ENCODE measurements around the gene LPP. TPM values are rescaled to one million over a fixed set of nuclear protein-coding genes. Genes with fewer than 3 reads are reported as not detected.

Gene LPP
- total and polyA plus RNA-seq, 9 of the 15 experiments (the other 6 are each of a cell fraction or from before 2014, with no cell fraction given), result 0.07 to 0.18 TPM; not detected in 7

DNA sequence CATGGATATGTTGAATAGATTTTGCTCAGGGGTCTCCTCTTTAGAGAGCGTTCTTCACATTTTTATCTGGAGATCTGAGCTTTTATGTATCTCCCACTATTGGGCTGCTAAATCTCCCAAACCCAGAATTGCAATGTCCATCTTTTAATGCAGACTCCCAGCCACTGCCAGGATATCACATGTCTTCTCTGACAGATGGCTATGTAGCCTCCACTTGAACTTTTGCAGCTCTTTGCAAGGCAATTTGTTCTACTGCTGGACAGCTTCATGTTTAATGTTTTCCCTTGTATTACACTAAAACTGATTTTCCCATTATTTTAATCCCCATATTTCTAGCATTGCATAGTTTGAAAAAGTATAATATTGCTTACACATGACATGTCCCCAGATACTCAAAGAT is 177.2 kb downstream of the LPP start (continued):
- TF ChIP-seq, protein P1, sequence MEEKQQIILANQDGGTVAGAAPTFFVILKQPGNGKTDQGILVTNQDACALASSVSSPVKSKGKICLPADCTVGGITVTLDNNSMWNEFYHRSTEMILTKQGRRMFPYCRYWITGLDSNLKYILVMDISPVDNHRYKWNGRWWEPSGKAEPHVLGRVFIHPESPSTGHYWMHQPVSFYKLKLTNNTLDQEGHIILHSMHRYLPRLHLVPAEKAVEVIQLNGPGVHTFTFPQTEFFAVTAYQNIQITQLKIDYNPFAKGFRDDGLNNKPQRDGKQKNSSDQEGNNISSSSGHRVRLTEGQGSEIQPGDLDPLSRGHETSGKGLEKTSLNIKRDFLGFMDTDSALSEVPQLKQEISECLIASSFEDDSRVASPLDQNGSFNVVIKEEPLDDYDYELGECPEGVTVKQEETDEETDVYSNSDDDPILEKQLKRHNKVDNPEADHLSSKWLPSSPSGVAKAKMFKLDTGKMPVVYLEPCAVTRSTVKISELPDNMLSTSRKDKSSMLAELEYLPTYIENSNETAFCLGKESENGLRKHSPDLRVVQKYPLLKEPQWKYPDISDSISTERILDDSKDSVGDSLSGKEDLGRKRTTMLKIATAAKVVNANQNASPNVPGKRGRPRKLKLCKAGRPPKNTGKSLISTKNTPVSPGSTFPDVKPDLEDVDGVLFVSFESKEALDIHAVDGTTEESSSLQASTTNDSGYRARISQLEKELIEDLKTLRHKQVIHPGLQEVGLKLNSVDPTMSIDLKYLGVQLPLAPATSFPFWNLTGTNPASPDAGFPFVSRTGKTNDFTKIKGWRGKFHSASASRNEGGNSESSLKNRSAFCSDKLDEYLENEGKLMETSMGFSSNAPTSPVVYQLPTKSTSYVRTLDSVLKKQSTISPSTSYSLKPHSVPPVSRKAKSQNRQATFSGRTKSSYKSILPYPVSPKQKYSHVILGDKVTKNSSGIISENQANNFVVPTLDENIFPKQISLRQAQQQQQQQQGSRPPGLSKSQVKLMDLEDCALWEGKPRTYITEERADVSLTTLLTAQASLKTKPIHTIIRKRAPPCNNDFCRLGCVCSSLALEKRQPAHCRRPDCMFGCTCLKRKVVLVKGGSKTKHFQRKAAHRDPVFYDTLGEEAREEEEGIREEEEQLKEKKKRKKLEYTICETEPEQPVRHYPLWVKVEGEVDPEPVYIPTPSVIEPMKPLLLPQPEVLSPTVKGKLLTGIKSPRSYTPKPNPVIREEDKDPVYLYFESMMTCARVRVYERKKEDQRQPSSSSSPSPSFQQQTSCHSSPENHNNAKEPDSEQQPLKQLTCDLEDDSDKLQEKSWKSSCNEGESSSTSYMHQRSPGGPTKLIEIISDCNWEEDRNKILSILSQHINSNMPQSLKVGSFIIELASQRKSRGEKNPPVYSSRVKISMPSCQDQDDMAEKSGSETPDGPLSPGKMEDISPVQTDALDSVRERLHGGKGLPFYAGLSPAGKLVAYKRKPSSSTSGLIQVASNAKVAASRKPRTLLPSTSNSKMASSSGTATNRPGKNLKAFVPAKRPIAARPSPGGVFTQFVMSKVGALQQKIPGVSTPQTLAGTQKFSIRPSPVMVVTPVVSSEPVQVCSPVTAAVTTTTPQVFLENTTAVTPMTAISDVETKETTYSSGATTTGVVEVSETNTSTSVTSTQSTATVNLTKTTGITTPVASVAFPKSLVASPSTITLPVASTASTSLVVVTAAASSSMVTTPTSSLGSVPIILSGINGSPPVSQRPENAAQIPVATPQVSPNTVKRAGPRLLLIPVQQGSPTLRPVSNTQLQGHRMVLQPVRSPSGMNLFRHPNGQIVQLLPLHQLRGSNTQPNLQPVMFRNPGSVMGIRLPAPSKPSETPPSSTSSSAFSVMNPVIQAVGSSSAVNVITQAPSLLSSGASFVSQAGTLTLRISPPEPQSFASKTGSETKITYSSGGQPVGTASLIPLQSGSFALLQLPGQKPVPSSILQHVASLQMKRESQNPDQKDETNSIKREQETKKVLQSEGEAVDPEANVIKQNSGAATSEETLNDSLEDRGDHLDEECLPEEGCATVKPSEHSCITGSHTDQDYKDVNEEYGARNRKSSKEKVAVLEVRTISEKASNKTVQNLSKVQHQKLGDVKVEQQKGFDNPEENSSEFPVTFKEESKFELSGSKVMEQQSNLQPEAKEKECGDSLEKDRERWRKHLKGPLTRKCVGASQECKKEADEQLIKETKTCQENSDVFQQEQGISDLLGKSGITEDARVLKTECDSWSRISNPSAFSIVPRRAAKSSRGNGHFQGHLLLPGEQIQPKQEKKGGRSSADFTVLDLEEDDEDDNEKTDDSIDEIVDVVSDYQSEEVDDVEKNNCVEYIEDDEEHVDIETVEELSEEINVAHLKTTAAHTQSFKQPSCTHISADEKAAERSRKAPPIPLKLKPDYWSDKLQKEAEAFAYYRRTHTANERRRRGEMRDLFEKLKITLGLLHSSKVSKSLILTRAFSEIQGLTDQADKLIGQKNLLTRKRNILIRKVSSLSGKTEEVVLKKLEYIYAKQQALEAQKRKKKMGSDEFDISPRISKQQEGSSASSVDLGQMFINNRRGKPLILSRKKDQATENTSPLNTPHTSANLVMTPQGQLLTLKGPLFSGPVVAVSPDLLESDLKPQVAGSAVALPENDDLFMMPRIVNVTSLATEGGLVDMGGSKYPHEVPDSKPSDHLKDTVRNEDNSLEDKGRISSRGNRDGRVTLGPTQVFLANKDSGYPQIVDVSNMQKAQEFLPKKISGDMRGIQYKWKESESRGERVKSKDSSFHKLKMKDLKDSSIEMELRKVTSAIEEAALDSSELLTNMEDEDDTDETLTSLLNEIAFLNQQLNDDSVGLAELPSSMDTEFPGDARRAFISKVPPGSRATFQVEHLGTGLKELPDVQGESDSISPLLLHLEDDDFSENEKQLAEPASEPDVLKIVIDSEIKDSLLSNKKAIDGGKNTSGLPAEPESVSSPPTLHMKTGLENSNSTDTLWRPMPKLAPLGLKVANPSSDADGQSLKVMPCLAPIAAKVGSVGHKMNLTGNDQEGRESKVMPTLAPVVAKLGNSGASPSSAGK (IDR thresholded peaks at IDR 0.05), result no peak
- TF ChIP-seq, protein P2, sequence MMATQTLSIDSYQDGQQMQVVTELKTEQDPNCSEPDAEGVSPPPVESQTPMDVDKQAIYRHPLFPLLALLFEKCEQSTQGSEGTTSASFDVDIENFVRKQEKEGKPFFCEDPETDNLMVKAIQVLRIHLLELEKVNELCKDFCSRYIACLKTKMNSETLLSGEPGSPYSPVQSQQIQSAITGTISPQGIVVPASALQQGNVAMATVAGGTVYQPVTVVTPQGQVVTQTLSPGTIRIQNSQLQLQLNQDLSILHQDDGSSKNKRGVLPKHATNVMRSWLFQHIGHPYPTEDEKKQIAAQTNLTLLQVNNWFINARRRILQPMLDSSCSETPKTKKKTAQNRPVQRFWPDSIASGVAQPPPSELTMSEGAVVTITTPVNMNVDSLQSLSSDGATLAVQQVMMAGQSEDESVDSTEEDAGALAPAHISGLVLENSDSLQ (IDR thresholded peaks at IDR 0.05), result no peak
- no peak for TF ChIP-seq SUPT5H (IDR thresholded peaks at IDR 0.05)
- no peak for TF ChIP-seq NFIC (IDR thresholded peaks at IDR 0.05)
- TF ChIP-seq, protein P3, sequence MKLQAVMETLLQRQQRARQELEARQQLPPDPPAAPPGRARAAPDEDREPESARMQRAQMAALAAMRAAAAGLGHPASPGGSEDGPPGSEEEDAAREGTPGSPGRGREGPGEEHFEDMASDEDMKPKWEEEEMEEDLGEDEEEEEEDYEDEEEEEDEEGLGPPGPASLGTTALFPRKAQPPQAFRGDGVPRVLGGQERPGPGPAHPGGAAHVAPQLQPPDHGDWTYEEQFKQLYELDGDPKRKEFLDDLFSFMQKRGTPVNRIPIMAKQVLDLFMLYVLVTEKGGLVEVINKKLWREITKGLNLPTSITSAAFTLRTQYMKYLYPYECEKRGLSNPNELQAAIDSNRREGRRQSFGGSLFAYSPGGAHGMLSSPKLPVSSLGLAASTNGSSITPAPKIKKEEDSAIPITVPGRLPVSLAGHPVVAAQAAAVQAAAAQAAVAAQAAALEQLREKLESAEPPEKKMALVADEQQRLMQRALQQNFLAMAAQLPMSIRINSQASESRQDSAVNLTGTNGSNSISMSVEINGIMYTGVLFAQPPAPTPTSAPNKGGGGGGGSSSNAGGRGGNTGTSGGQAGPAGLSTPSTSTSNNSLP (IDR thresholded peaks at IDR 0.05; ENCODE audit: borderline replicate concordance, low read depth, low read length), result no peak
- no peak for TF ChIP-seq HNRNPUL1 (IDR thresholded peaks at IDR 0.05; ENCODE audit: low read length)
- TF ChIP-seq ZNF263 (CRISPR knock-in tag; IDR thresholded peaks at IDR 0.05; ENCODE audit: borderline replicate concordance), result no peak
- no peak for TF ChIP-seq NCOA4 (IDR thresholded peaks at IDR 0.05; ENCODE audit: partially characterized antibody)
- no peak for TF ChIP-seq PYGO2 (tag; IDR thresholded peaks at IDR 0.05)
- TF ChIP-seq ZNF143 (CRISPR knock-in tag; IDR thresholded peaks at IDR 0.05), result no peak
- TF ChIP-seq XRCC5 (IDR thresholded peaks at IDR 0.05; ENCODE audit: low read depth, low read length), result no peak
- TF ChIP-seq ZNF140 (CRISPR knock-in tag; IDR thresholded peaks at IDR 0.05), result no peak
- no peak for TF ChIP-seq ZNF695 (CRISPR knock-in tag; IDR thresholded peaks at IDR 0.05)
- no peak for TF ChIP-seq EHMT2 (IDR thresholded peaks at IDR 0.05)
- no peak for TF ChIP-seq STAG1 (CRISPR knock-in tag; IDR thresholded peaks at IDR 0.05; ENCODE audit: borderline replicate concordance)

Measured in K562 (cell line).